HAP-1 (cell line): ENCODE results near the gene LRRC8D.

Experiments
- DNase-seq, 2 experiments: peaks; one replicate each; pipeline ENCODE4 v3.0.0-alpha.2; 2016 to 2020; ENCODE audit warnings: low spot score in 2 of 2
- H3K27me3 ChIP-seq: fragments of 250-450 bp; sonication (Bioruptor Pico); 2 replicates; pipeline ENCODE4 v1.5.1; 2020; ENCODE audit warnings: low read depth, mild to moderate bottlenecking, moderate library complexity
- H3K36me3 ChIP-seq: fragments of 250-450 bp; sonication (Bioruptor Pico); replicated peaks from 2 replicates; pipeline ENCODE4 v1.5.1; 2020; ENCODE audit warnings: mild to moderate bottlenecking
- H3K4me1 ChIP-seq: fragments of 250-450 bp; sonication (Bioruptor Pico); 2 replicates; pipeline ENCODE4 v1.5.1; 2020; ENCODE audit warnings: mild to moderate bottlenecking
- H3K4me3 ChIP-seq: fragments of 250-450 bp; sonication (Bioruptor Pico); 2 replicates; pipeline ENCODE4 v1.5.1; 2020; ENCODE audit warnings: mild to moderate bottlenecking, moderate library complexity
- H3K9me3 ChIP-seq: fragments of 250-450 bp; sonication (Bioruptor Pico); 2 replicates; pipeline ENCODE4 v1.5.1; 2020; ENCODE audit warnings: mild to moderate bottlenecking, moderate library complexity
- in situ Hi-C: fragments of 300-500 bp; cut with MboI; formaldehyde crosslinking; loops from 3 replicates; pipeline ENCODE4 v1.14.3; 2020; ENCODE audit warnings: low sequenced_read_pairs, inconsistent platforms, mixed read lengths

LRRC8D gene

GRCh38 chr1:89905395-89906058 is 84.7 kb downstream of the LRRC8D start:
- Histone ChIP-seq H3K27me3 (no peaks in the 10 kb centered on the region), H3K9me3 (no peaks in the 10 kb centered on the region), H3K4me1 (peaks cover 51% of the 10 kb centered on the region), H3K36me3 (no peaks in the 10 kb centered on the region; the same call in none of the 2 replicates), H3K4me3 (no peak overlapping the region)
- in situ Hi-C loops = no loop called here
- no peak for DNase-seq

GRCh38 chr1:89906088-89906487 is 85.3 kb downstream of the LRRC8D start:
- H3K27me3 ChIP-seq = no peaks in the 10 kb centered on the region
- no peaks in the 10 kb centered on the region for H3K9me3 ChIP-seq
- peaks cover 54% of the 10 kb centered on the region for H3K4me1 ChIP-seq
- H3K4me3 ChIP-seq = no peak overlapping the region
- in situ Hi-C loops = no loop called here
- no peaks in the 10 kb centered on the region; the same call in none of the 2 replicates for H3K36me3 ChIP-seq
- DNase-seq = no peak

- H3K4me1 ChIP-seq = peaks cover 56% of the 10 kb centered on the region
- in situ Hi-C loops = no loop called here
- no peaks in the 10 kb centered on the region; the same call in none of the 2 replicates for H3K36me3 ChIP-seq
- DNase-seq = no peak
- H3K9me3 ChIP-seq = no peaks in the 10 kb centered on the region
- H3K27me3 ChIP-seq = no peaks in the 10 kb centered on the region
- H3K4me3 ChIP-seq = no peak overlapping the region
These were observed 86.9 kb downstream of the LRRC8D start for GRCh38 chr1:89907727-89908212.

- no peak for DNase-seq
- Histone ChIP-seq H3K36me3 (no peaks in the 10 kb centered on the region; the same call in none of the 2 replicates), H3K9me3 (no peaks in the 10 kb centered on the region), H3K4me3 (no peak overlapping the region), H3K4me1 (peaks cover 51% of the 10 kb centered on the region), H3K27me3 (no peaks in the 10 kb centered on the region)
- in situ Hi-C loops = no loop called here
These were observed 87.4 kb downstream of the LRRC8D start for GRCh38 chr1:89908273-89908671.

GRCh38 chr1:89908672-89909436 is 88.0 kb downstream of the LRRC8D start:
- Histone ChIP-seq H3K27me3 (no peaks in the 10 kb centered on the region), H3K9me3 (no peaks in the 10 kb centered on the region), H3K36me3 (no peaks in the 10 kb centered on the region; the same call in 1 of the 2 replicates), H3K4me1 (peaks cover 48% of the 10 kb centered on the region), H3K4me3 (no peak overlapping the region)
- in situ Hi-C loops = no loop called here
- DNase-seq = no peak

GRCh38 chr1:89910268-89910667 is 89.4 kb downstream of the LRRC8D start:
- no peak overlapping the region for H3K4me3 ChIP-seq
- no peaks in the 10 kb centered on the region for H3K9me3 ChIP-seq
- in situ Hi-C loops = no loop called here
- H3K36me3 ChIP-seq = no peaks in the 10 kb centered on the region; the same call in none of the 2 replicates
- DNase-seq = no peak
- no peaks in the 10 kb centered on the region for H3K27me3 ChIP-seq
- peaks cover 44% of the 10 kb centered on the region for H3K4me1 ChIP-seq

- Histone ChIP-seq H3K27me3 (no peaks in the 10 kb centered on the region), H3K4me1 (peaks cover 39% of the 10 kb centered on the region), H3K4me3 (no peak overlapping the region), H3K9me3 (no peaks in the 10 kb centered on the region), H3K36me3 (no peaks in the 10 kb centered on the region; the same call in none of the 2 replicates)
- in situ Hi-C loops = no loop called here
- peak; percentile 56 to 80 for DNase-seq
These were observed 89.9 kb downstream of the LRRC8D start for GRCh38 chr1:89910780-89911179.

- Histone ChIP-seq H3K4me1 (peaks cover 33% of the 10 kb centered on the region), H3K27me3 (no peaks in the 10 kb centered on the region), H3K9me3 (no peaks in the 10 kb centered on the region), H3K4me3 (no peak overlapping the region), H3K36me3 (no peaks in the 10 kb centered on the region; the same call in none of the 2 replicates)
- in situ Hi-C loops = no loop called here
- DNase-seq = no peak
These were observed 90.6 kb downstream of the LRRC8D start for GRCh38 chr1:89911191-89911991.

GRCh38 chr1:89912073-89912472 is 91.2 kb downstream of the LRRC8D start:
- H3K36me3 ChIP-seq = no peaks in the 10 kb centered on the region; the same call in none of the 2 replicates
- no peaks in the 10 kb centered on the region for H3K9me3 ChIP-seq
- peaks cover 27% of the 10 kb centered on the region for H3K4me1 ChIP-seq
- no peak overlapping the region for H3K4me3 ChIP-seq
- no peak for DNase-seq
- no peaks in the 10 kb centered on the region for H3K27me3 ChIP-seq
- in situ Hi-C loops = no loop called here

- H3K27me3 ChIP-seq = no peaks in the 10 kb centered on the region
- peaks cover 31% of the 10 kb centered on the region for H3K4me1 ChIP-seq
- in situ Hi-C loops = no loop called here
- H3K9me3 ChIP-seq = no peaks in the 10 kb centered on the region
- H3K4me3 ChIP-seq = no peak overlapping the region
- no peaks in the 10 kb centered on the region; the same call in 1 of the 2 replicates for H3K36me3 ChIP-seq
- no peak for DNase-seq
These were observed 92.7 kb downstream of the LRRC8D start for GRCh38 chr1:89913353-89914095.

GRCh38 chr1:89917353-89917752 is 96.5 kb downstream of the LRRC8D start:
- no peak for DNase-seq
- Histone ChIP-seq H3K27me3 (no peaks in the 10 kb centered on the region), H3K36me3 (no peaks in the 10 kb centered on the region; the same call in 1 of the 2 replicates), H3K4me3 (no peak overlapping the region), H3K9me3 (no peaks in the 10 kb centered on the region), H3K4me1 (peaks cover 27% of the 10 kb centered on the region)
- in situ Hi-C loops = no loop called here

GRCh38 chr1:89918127-89918793 is 97.4 kb downstream of the LRRC8D start:
- in situ Hi-C loops = no loop called here
- Histone ChIP-seq H3K27me3 (no peaks in the 10 kb centered on the region), H3K9me3 (no peaks in the 10 kb centered on the region; the same call in 1 of the 2 replicates), H3K4me1 (peaks cover 33% of the 10 kb centered on the region), H3K36me3 (no peaks in the 10 kb centered on the region; the same call in 1 of the 2 replicates), H3K4me3 (no peak overlapping the region)
- DNase-seq = no peak
